ENCODE measurements around the gene ACOT6. TPM values are rescaled to one million over a fixed set of nuclear protein-coding genes. Genes with fewer than 3 reads are reported as not detected.

The ACOT6 gene
- total RNA-seq, 1 donor from 2014 or later: not detected

DNA sequence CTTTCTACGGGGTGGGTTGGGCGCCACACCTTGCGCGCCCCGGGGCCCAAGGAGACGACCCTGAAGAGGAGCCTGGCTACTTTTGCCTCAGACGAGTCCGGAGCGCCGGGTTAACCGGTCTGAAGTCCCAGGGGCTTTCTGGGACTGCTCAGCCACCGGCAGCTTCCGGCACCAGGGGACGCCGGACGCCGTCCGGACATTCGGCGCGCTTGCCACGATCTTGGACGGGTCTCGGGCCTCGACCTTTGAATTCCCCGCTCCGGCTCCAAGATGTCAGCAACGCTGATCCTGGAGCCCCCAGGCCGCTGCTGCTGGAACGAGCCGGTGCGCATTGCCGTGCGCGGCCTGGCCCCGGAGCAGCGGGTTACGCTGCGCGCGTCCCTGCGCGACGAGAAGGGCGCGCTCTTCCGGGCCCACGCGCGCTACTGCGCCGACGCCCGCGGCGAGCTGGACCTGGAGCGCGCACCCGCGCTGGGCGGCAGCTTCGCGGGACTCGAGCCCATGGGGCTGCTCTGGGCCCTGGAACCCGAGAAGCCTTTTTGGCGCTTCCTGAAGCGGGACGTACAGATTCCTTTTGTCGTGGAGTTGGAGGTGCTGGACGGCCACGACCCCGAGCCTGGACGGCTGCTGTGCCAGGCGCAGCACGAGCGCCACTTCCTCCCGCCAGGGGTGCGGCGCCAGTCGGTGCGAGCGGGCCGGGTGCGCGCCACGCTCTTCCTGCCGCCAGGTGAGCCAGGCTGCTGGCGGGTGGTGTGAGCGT, 20.4 kb upstream of the ACOT6 start, which contains the start of gene ACOT4:
Gene ACOT4 (plus strand): TSS at position 184 of the 760 bp plus-strand sequence. CDS start 87 bp downstream, at position 271.
- Mint-ChIP-seq H3K4me1 (ENCODE audit: unreplicated experiment) (no peaks in the 10 kb centered on the region), H3K36me3 (ENCODE audit: low read depth, unreplicated experiment) (no peaks in the 10 kb centered on the region), H3K9me3 (ENCODE audit: unreplicated experiment) (no peaks in the 10 kb centered on the region), H3K27ac (ENCODE audit: unreplicated experiment) (no peak within 1 kb of the TSS), H3K4me3 (ENCODE audit: unreplicated experiment) (peak within 1 kb of the TSS; percentile 56), H3K27me3 (ENCODE audit: unreplicated experiment) (peaks cover 5% of the 10 kb centered on the region)
- peak; percentile 34 for DNase-seq (ENCODE audit: low spot score)
- TF ChIP-seq, protein P1, sequence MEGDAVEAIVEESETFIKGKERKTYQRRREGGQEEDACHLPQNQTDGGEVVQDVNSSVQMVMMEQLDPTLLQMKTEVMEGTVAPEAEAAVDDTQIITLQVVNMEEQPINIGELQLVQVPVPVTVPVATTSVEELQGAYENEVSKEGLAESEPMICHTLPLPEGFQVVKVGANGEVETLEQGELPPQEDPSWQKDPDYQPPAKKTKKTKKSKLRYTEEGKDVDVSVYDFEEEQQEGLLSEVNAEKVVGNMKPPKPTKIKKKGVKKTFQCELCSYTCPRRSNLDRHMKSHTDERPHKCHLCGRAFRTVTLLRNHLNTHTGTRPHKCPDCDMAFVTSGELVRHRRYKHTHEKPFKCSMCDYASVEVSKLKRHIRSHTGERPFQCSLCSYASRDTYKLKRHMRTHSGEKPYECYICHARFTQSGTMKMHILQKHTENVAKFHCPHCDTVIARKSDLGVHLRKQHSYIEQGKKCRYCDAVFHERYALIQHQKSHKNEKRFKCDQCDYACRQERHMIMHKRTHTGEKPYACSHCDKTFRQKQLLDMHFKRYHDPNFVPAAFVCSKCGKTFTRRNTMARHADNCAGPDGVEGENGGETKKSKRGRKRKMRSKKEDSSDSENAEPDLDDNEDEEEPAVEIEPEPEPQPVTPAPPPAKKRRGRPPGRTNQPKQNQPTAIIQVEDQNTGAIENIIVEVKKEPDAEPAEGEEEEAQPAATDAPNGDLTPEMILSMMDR (IDR thresholded peaks at IDR 0.05; ENCODE audit: unreplicated experiment): no peak

- H3K4me1 Mint-ChIP-seq (ENCODE audit: unreplicated experiment): no peaks in the 10 kb centered on the region
- TF ChIP-seq, protein P1 (IDR thresholded peaks at IDR 0.05; ENCODE audit: unreplicated experiment): no peak
- no peak overlapping the region for H3K4me3 Mint-ChIP-seq (ENCODE audit: unreplicated experiment)
- no peaks in the 10 kb centered on the region for H3K36me3 Mint-ChIP-seq (ENCODE audit: low read depth, unreplicated experiment)
- DNase-seq (ENCODE audit: low spot score): no peak
- no peaks in the 10 kb centered on the region for H3K9me3 Mint-ChIP-seq (ENCODE audit: unreplicated experiment)
- H3K27me3 Mint-ChIP-seq (ENCODE audit: unreplicated experiment): peaks cover 3% of the 10 kb centered on the region
- no peak overlapping the region for H3K27ac Mint-ChIP-seq (ENCODE audit: unreplicated experiment)
Observed at GRCh38 chr14:73594491-73594890, 17.8 kb upstream of the ACOT6 start.

DNA sequence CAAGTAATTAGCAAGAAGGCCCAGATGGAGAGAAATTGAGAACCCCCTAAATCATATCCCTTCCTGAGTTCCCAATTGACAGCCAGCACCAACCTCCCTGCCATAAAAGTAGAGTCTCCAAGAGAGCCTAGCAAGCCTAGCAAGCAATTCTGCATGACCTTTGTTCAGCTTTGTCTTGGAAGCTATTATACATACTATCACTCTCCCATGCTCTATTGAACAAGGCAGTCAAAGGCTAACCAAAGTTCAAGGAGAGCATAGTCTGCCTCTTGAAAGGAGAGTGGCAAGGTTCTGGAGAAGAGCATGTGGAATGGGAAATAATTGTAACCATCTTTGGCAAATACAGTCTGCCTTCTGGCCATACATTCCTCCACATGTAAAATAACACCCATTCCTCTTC, 12.8 kb upstream of the ACOT6 start:
- Mint-ChIP-seq H3K27me3 (ENCODE audit: unreplicated experiment) (peaks cover 1% of the 10 kb centered on the region), H3K4me3 (ENCODE audit: unreplicated experiment) (no peak overlapping the region), H3K9me3 (ENCODE audit: unreplicated experiment) (no peaks in the 10 kb centered on the region), H3K36me3 (ENCODE audit: low read depth, unreplicated experiment) (no peaks in the 10 kb centered on the region), H3K27ac (ENCODE audit: unreplicated experiment) (no peak overlapping the region), H3K4me1 (ENCODE audit: unreplicated experiment) (no peaks in the 10 kb centered on the region)
- DNase-seq (ENCODE audit: low spot score): no peak
- TF ChIP-seq, protein P1 (IDR thresholded peaks at IDR 0.05; ENCODE audit: unreplicated experiment): no peak

DNA sequence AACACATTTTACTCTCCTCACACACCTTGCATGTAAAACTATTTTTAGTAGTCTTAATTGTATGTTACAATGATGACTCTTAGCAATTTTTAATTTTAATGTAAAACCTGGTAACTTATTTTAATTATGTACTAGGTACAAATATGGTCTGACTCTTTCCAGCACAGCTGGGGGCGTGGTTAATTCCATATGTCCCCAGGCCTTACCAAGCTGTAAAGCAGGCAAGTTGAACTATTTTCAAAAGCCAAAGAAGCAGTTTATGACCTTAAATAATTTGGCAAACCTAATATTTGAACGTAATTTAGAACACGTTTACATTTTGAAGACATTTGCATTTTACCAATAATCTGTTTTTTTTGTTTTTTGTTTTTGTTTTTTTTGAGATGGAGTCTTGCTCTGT, 9.3 kb upstream of the ACOT6 start:
- Mint-ChIP-seq H3K4me3 (ENCODE audit: unreplicated experiment) (no peak overlapping the region), H3K36me3 (ENCODE audit: low read depth, unreplicated experiment) (peaks cover 6% of the 10 kb centered on the region), H3K27ac (ENCODE audit: unreplicated experiment) (no peak overlapping the region), H3K27me3 (ENCODE audit: unreplicated experiment) (peaks cover 1% of the 10 kb centered on the region), H3K9me3 (ENCODE audit: unreplicated experiment) (no peaks in the 10 kb centered on the region), H3K4me1 (ENCODE audit: unreplicated experiment) (no peaks in the 10 kb centered on the region)
- TF ChIP-seq, protein P1 (IDR thresholded peaks at IDR 0.05; ENCODE audit: unreplicated experiment): no peak
- DNase-seq (ENCODE audit: low spot score): no peak

- H3K27ac Mint-ChIP-seq (ENCODE audit: unreplicated experiment): no peak overlapping the region
- no peaks in the 10 kb centered on the region for H3K9me3 Mint-ChIP-seq (ENCODE audit: unreplicated experiment)
- TF ChIP-seq, protein P1 (IDR thresholded peaks at IDR 0.05; ENCODE audit: unreplicated experiment): no peak
- H3K4me3 Mint-ChIP-seq (ENCODE audit: unreplicated experiment): no peak overlapping the region
- no peaks in the 10 kb centered on the region for H3K4me1 Mint-ChIP-seq (ENCODE audit: unreplicated experiment)
- H3K36me3 Mint-ChIP-seq (ENCODE audit: low read depth, unreplicated experiment): peaks cover 6% of the 10 kb centered on the region
- no peak for DNase-seq (ENCODE audit: low spot score)
- peaks cover 1% of the 10 kb centered on the region for H3K27me3 Mint-ChIP-seq (ENCODE audit: unreplicated experiment)
Observed at GRCh38 chr14:73606271-73606670, 6.0 kb upstream of the ACOT6 start.

Data from endothelial cell (in vitro differentiated cells).